ENCODE data around the gene POTEF. TPM values are rescaled to one million over a fixed set of nuclear protein-coding genes. Genes with fewer than 3 reads are reported as not detected.
"Not testable (repeated sequence)": the region's sequence is repeated elsewhere in the genome, so short reads cannot be mapped to it uniquely, and the experiment has no call there.

The POTEF gene
- total and polyA plus RNA-seq, 2 of the 4 experiments (the other 2 are of a cell fraction), result not detected

GRCh38 chr2:130148515-130148914 lies 19.5 kb upstream of the POTEF start:
- no CpG with 5 or more reads among the region's 6 CpGs for WGBS, 2 experiments (ENCODE audit: extremely low coverage in 2 of 2, insufficient read length in 1 of 2)
- H3K18ac ChIP-seq (ENCODE audit: low read depth, low read length); H2BK120ac ChIP-seq (ENCODE audit: low read depth, low read length); H2BK15ac ChIP-seq (ENCODE audit: low read depth, low read length); dilution Hi-C loops (cut with HindIII; ENCODE audit: low sequenced_read_pairs, unreplicated experiment); H3K4me2 ChIP-seq (ENCODE audit: low read depth, low read length); intact Hi-C loops (cut with micrococcal nuclease); H2BK5ac ChIP-seq (ENCODE audit: low read depth, low read length, poor library complexity, severe bottlenecking); H2BK20ac ChIP-seq (ENCODE audit: low read depth, low read length); H2AK5ac ChIP-seq (ENCODE audit: low read depth, low read length); H3K27me3 ChIP-seq (ENCODE audit: control insufficient read depth, insufficient read depth, low read length); H3K27ac ChIP-seq (ENCODE audit: insufficient read depth, low read length); H3K9me3 ChIP-seq (ENCODE audit: control insufficient read depth, insufficient read depth, low read length); H2AFZ ChIP-seq (replicated peaks; ENCODE audit: low read length, poor library complexity); H3K56ac ChIP-seq (ENCODE audit: extremely low read depth, insufficient read depth, low read length); H3K4me3 ChIP-seq (ENCODE audit: insufficient read depth, low read depth, low read length); H3K9me1 ChIP-seq (ENCODE audit: insufficient read depth, low read length); H4K8ac ChIP-seq (ENCODE audit: low read depth in 2 of 2, low read length in 2 of 2); H3K9ac ChIP-seq (ENCODE audit: low read depth, low read length); POLR2A ChIA-PET (ENCODE audit: unreplicated experiment); H3K14ac ChIP-seq (replicated peaks; ENCODE audit: low read depth, low read length); H3K4me1 ChIP-seq (ENCODE audit: control insufficient read depth, insufficient read depth, low read length); BruUV-seq (replicated peaks); H3K4ac ChIP-seq (ENCODE audit: low read depth, low read length); H4K5ac ChIP-seq (ENCODE audit: low read depth, low read length); H4K91ac ChIP-seq (ENCODE audit: insufficient read depth, low read depth, low read length); ATAC-seq (ENCODE audit: low read depth); CTCF ChIA-PET; H4K20me1 ChIP-seq (ENCODE audit: insufficient read depth, low read length); H2AK9ac ChIP-seq (replicated peaks; ENCODE audit: low read depth, low read length, poor library complexity); H3K79me1 ChIP-seq (ENCODE audit: low read depth in 1 of 2, low read length in 2 of 2); in situ Hi-C loops (cut with MboI; ENCODE audit: low sequenced_read_pairs); H3K23ac ChIP-seq (ENCODE audit: low read depth, low read length); DNase-seq: not testable (repeated sequence)
- H3K36me3 ChIP-seq (ENCODE audit: control insufficient read depth, insufficient read depth, low read length), result peaks cover 14% of the 10 kb centered on the region; the same call in 1 of the 2 replicates

- H4K5ac ChIP-seq (ENCODE audit: low read depth, low read length); BruUV-seq (replicated peaks); H2BK15ac ChIP-seq (ENCODE audit: low read depth, low read length); H3K14ac ChIP-seq (replicated peaks; ENCODE audit: low read depth, low read length); in situ Hi-C loops (cut with MboI; ENCODE audit: low sequenced_read_pairs); H2AK9ac ChIP-seq (replicated peaks; ENCODE audit: low read depth, low read length, poor library complexity); H2BK5ac ChIP-seq (ENCODE audit: low read depth, low read length, poor library complexity, severe bottlenecking); H4K20me1 ChIP-seq (ENCODE audit: insufficient read depth, low read length); H3K18ac ChIP-seq (ENCODE audit: low read depth, low read length); H3K4me1 ChIP-seq (ENCODE audit: control insufficient read depth, insufficient read depth, low read length); H3K79me1 ChIP-seq (ENCODE audit: low read depth in 1 of 2, low read length in 2 of 2); H3K36me3 ChIP-seq (ENCODE audit: control insufficient read depth, insufficient read depth, low read length); dilution Hi-C loops (cut with HindIII; ENCODE audit: low sequenced_read_pairs, unreplicated experiment); H3K27me3 ChIP-seq (ENCODE audit: control insufficient read depth, insufficient read depth, low read length); H3K27ac ChIP-seq (ENCODE audit: insufficient read depth, low read length); intact Hi-C loops (cut with micrococcal nuclease); H2BK20ac ChIP-seq (ENCODE audit: low read depth, low read length); H3K9me1 ChIP-seq (ENCODE audit: insufficient read depth, low read length); H2AK5ac ChIP-seq (ENCODE audit: low read depth, low read length); H3K56ac ChIP-seq (ENCODE audit: extremely low read depth, insufficient read depth, low read length); H4K91ac ChIP-seq (ENCODE audit: insufficient read depth, low read depth, low read length); POLR2A ChIA-PET (ENCODE audit: unreplicated experiment); H3K9me3 ChIP-seq (ENCODE audit: control insufficient read depth, insufficient read depth, low read length); H3K23ac ChIP-seq (ENCODE audit: low read depth, low read length): not testable (repeated sequence)
- Histone ChIP-seq H3K9ac (ENCODE audit: low read depth, low read length) (peak within 1 kb of the TSS; percentile 77; the same call in 1 of the 2 replicates), H2AFZ (replicated peaks; ENCODE audit: low read length, poor library complexity) (peak within 1 kb of the TSS; percentile 58), H2BK120ac (ENCODE audit: low read depth, low read length) (peak within 1 kb of the TSS; percentile 19; the same call in 1 of the 2 replicates), H3K4me2 (ENCODE audit: low read depth, low read length) (peak within 1 kb of the TSS; percentile 84), H3K4ac (ENCODE audit: low read depth, low read length) (peak within 1 kb of the TSS; percentile 40; the same call in 1 of the 2 replicates), H4K8ac (ENCODE audit: low read depth in 2 of 2, low read length in 2 of 2) (peak within 1 kb of the TSS; percentile 72 to 76; a peak in 2 of 4 replicates), H3K4me3 (ENCODE audit: insufficient read depth, low read depth, low read length) (peak within 1 kb of the TSS; percentile 57)
- CTCF ChIA-PET, result interaction anchor here (0.9 kb wide), 1 partner anchor 11 kb away, joined by 3 read pairs; no protein-coding TSS in a partner anchor
- ATAC-seq (ENCODE audit: low read depth) (peak; percentile 91), DNase-seq (peak; percentile 4)
- WGBS, 2 experiments (ENCODE audit: extremely low coverage in 2 of 2, insufficient read length in 1 of 2), result 0% methylated on average over 4 of the region's 30 CpGs; no CpG with 5 or more reads in 1 of the 2 experiments
These were observed 16.0 kb upstream of the POTEF start, which contains the start of gene CCDC74B for GRCh38 chr2:130145006-130145414. Gene CCDC74B (minus strand): TSS chr2:130145112. CDS start chr2:130144996, 116 bp downstream.

Data from IMR-90 (cell line).